Prostate gland (tissue), 2 donors: Measurements from ENCODE around the gene RAB18. TPM values are rescaled to one million over a fixed set of nuclear protein-coding genes. Genes with fewer than 3 reads are reported as not detected.
"Not testable (repeated sequence)": the region's sequence is repeated elsewhere in the genome, so short reads cannot be mapped to it uniquely, and the experiment has no call there.

Source experiments
- DNase-seq: peaks from one replicate; pipeline ENCODE4 v3.0.0-alpha.2; 2019; ENCODE audit warnings: low spot score
- H3K27ac ChIP-seq, 2 donors: fragments of 200-600 bp; sonication (generic); 2 replicates each; pipeline ENCODE4 v1.5.1; 2017 to 2019
- H3K27me3 ChIP-seq: fragments of 200-600 bp; sonication (generic); replicated peaks from 2 replicates; pipeline ENCODE4 v1.5.1; 2019; ENCODE audit not compliant: insufficient read depth
- H3K36me3 ChIP-seq, 2 donors: fragments of 200-600 bp; sonication (generic); 1 replicate in 1 of 2; 2 replicates in 1 of 2; pipeline versions ENCODE4 v1.5.1 to v1.8.1; 2017 to 2019
- H3K4me1 ChIP-seq: fragments of 200-600 bp; sonication (generic); replicated peaks from 2 replicates; pipeline ENCODE4 v1.5.1; 2019
- H3K4me3 ChIP-seq, 2 donors: fragments of 200-600 bp; sonication (generic); 2 replicates each; pipeline ENCODE4 v1.5.1; 2017 to 2019
- H3K9me3 ChIP-seq: fragments of 200-600 bp; sonication (generic); 2 replicates; pipeline ENCODE4 v1.5.1; 2017
- POLR2A ChIP-seq: fragments of 450-650 bp; IDR thresholded peaks from one replicate; pipeline ENCODE4 v1.6.1; 2016; ENCODE audit warnings: antibody characterized with exemption, mild to moderate bottlenecking
- POLR2AphosphoS5 ChIP-seq: sonication (generic); formaldehyde crosslinking; IDR thresholded peaks from one replicate; pipeline ENCODE4 v1.6.1; 2017; ENCODE audit warnings: antibody characterized with exemption
- WGBS: methylation state at CpG from one replicate; pipeline ENCODE4 v1.1.5; 2018; 5-methylcytosine and 5-hydroxymethylcytosine counted together
- intact Hi-C: fragments of 100-400 bp; cut with DNase I; formaldehyde crosslinking; loops from one replicate; pipeline ENCODE4 v1.14.2; 2022
- total RNA-seq, 2 donors: library from RNA; depleted of rRNA; stranded (reverse); fragments of >200 nt; gene quantifications; one replicate each; pipeline ENCODE4 v1.1.0, GENCODE V29; 2016
- TF ChIP-seq, protein P1 (sequence below), 4 experiments: fragments of 200-600 bp in 2 of 4; fragments of 450-650 bp in 2 of 4; sonication (generic) in 2 of 4; IDR thresholded peaks; 1 replicate in 3 of 4; 2 replicates in 1 of 4; pipeline ENCODE4 v1.5.1; 2016 to 2019; ENCODE audit warnings: antibody characterized with exemption in 4 of 4, mild to moderate bottlenecking in 2 of 4, moderate library complexity in 2 of 4

Gene RAB18
- total RNA-seq, 2 donors from 2014 or later = 53.5 to 62.6 TPM

DNA sequence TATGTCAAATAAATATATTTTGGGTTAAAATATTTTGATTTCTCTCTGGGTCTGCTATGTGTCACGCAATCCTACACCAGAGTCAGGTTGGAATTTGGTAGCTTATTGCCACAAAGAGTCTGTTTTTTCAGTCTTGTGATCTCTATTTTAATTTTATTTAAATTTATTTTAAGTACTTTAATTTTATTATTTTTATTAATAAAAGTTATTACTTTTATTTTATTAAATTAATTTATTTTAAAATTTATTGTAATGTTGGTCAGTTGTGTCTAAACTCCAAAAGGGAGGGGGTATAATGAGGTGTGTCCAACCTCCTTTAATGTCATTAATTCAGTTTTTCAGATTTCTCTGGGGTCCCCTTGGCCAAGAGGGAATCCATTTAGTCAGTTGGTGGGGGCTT is 42.8 kb upstream of the RAB18 start:
- TF ChIP-seq POLR2A (no peak), POLR2AphosphoS5 (no peak)
- TF ChIP-seq, protein P1, sequence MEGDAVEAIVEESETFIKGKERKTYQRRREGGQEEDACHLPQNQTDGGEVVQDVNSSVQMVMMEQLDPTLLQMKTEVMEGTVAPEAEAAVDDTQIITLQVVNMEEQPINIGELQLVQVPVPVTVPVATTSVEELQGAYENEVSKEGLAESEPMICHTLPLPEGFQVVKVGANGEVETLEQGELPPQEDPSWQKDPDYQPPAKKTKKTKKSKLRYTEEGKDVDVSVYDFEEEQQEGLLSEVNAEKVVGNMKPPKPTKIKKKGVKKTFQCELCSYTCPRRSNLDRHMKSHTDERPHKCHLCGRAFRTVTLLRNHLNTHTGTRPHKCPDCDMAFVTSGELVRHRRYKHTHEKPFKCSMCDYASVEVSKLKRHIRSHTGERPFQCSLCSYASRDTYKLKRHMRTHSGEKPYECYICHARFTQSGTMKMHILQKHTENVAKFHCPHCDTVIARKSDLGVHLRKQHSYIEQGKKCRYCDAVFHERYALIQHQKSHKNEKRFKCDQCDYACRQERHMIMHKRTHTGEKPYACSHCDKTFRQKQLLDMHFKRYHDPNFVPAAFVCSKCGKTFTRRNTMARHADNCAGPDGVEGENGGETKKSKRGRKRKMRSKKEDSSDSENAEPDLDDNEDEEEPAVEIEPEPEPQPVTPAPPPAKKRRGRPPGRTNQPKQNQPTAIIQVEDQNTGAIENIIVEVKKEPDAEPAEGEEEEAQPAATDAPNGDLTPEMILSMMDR (IDR thresholded peaks at IDR 0.05) = no peak
- H3K4me3 ChIP-seq = no peak overlapping the region
- H3K27me3 ChIP-seq = no peaks in the 10 kb centered on the region
- H3K36me3 ChIP-seq = no peaks in the 10 kb centered on the region
- 98% methylated on average over 1 of the region's 1 CpG for WGBS
- intact Hi-C loops = no loop called here
- H3K9me3 ChIP-seq = no peaks in the 10 kb centered on the region
- no peak overlapping the region for H3K27ac ChIP-seq
- no peaks in the 10 kb centered on the region for H3K4me1 ChIP-seq
- DNase-seq = no peak

DNA sequence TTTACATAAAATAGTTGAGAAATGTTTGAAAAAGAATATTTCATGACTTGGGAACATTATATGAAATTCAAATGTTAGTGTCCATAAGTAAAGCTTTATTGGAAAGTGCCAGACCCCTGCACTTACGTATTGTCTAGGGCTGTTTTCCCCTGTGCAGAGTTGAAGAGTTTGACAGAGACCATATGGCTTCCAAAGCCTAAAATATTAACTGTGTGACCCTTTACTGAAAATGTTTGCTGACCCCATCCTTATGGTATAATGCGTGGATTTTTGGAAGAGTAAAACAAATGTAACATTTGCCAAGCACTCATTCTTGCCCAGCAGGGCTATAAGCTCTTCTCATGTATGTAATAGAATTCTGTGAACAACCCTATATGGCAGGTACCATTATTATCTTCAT is 40.1 kb upstream of the RAB18 start:
- H3K27me3 ChIP-seq = no peaks in the 10 kb centered on the region
- TF ChIP-seq POLR2AphosphoS5 (no peak), POLR2A (no peak)
- TF ChIP-seq, protein P1 (IDR thresholded peaks at IDR 0.05) = no peak
- no peaks in the 10 kb centered on the region for H3K4me1 ChIP-seq
- DNase-seq = no peak
- H3K36me3 ChIP-seq = no peaks in the 10 kb centered on the region
- intact Hi-C loops = no loop called here
- no peaks in the 10 kb centered on the region for H3K9me3 ChIP-seq
- WGBS = 69% methylated on average over 2 of the region's 2 CpGs
- H3K27ac ChIP-seq = no peak overlapping the region
- no peak overlapping the region for H3K4me3 ChIP-seq

DNA sequence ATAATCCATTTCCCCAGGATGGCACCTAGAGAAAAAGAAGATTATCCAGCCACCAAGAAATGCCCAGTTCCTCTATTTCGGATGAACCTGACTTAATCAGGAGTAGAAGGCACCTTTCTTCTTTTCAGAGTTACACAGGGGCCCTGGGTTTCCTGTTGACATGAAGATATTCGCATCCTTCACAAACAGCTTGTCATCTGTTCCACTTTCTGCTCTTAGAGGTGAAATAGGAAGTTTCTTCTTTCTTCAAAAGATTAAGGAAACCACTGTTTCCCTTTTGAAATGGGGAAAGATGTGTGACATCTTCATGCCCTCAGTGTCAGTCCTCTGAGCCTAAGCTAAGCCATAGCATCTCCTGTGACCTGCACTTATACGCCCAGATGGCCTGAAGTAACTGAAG is 39.1 kb upstream of the RAB18 start:
- 95% methylated on average over 3 of the region's 3 CpGs for WGBS
- DNase-seq = no peak
- intact Hi-C loops = no loop called here
- no peaks in the 10 kb centered on the region for H3K4me1 ChIP-seq
- no peaks in the 10 kb centered on the region for H3K9me3 ChIP-seq
- H3K36me3 ChIP-seq = no peaks in the 10 kb centered on the region
- H3K27ac ChIP-seq = no peak overlapping the region
- TF ChIP-seq POLR2A = no peak
- TF ChIP-seq POLR2AphosphoS5 = no peak
- TF ChIP-seq, protein P1 (IDR thresholded peaks at IDR 0.05) = no peak
- H3K27me3 ChIP-seq = no peaks in the 10 kb centered on the region
- no peak overlapping the region for H3K4me3 ChIP-seq

DNA sequence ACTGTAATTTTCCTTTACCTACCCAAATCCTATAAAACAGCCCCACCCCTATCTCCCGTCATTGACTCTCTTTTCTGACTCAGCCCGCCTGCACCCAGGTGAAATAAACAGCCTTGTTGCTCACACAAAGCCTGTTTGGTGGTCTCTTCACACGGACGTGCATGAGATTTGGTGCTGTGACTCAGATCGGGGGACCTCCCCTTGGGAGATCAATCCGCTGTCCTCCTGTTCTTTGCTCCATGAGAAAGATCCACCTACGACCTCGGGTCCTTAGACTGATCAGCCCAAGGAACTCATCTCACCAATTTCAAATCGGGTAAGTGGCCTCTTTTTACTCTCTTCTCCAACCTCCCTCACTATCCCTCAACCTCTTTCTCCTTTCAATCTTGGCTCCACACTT is 38.5 kb upstream of the RAB18 start:
- H3K4me3 ChIP-seq, DNase-seq, intact Hi-C loops: not testable (repeated sequence)

DNA sequence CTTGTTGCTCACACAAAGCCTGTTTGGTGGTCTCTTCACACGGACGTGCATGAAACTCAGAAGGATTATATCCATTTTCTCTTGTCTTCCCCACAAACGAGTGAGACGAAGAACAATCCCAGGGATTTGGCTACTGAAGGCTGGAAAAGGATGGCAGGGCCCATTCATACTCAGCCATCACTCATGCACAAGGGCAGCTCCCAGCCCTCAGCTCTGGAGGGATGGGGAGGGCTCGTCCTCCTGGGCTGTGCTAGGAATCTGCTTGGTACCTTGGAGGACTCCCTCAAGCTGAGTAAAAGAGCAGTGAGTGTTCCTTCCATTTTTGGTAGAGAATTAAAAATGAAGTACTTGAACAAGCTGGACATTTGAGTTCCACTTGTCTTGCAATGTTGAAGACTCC is 33.2 kb upstream of the RAB18 start:
- 51% methylated on average over 5 of the region's 5 CpGs for WGBS

More for the DNA sequence above, 38.5 kb upstream of the RAB18 start:
- H3K4me1 ChIP-seq, H3K9me3 ChIP-seq, H3K36me3 ChIP-seq, H3K27me3 ChIP-seq, H3K27ac ChIP-seq: not testable (repeated sequence)
- WGBS = 71% methylated on average over 9 of the region's 9 CpGs

More for the DNA sequence above, 33.2 kb upstream of the RAB18 start:
- no peaks in the 10 kb centered on the region for H3K36me3 ChIP-seq
- no peaks in the 10 kb centered on the region for H3K4me1 ChIP-seq
- intact Hi-C loops = no loop called here
- no peak for DNase-seq
- no peak overlapping the region for H3K4me3 ChIP-seq
- H3K9me3 ChIP-seq = no peaks in the 10 kb centered on the region
- H3K27ac ChIP-seq = no peak overlapping the region
- no peaks in the 10 kb centered on the region for H3K27me3 ChIP-seq
- TF ChIP-seq, protein P1 (IDR thresholded peaks at IDR 0.05) = no peak
- TF ChIP-seq POLR2AphosphoS5 (no peak), POLR2A (no peak)
